K562 (cell line): ENCODE results near the gene NTN3. TPM values are rescaled to one million over a fixed set of nuclear protein-coding genes. Genes with fewer than 3 reads are reported as not detected.

Experiments used
- ATAC-seq: fragments of 200-7000 bp; cut with Tn5 transposase; 3 replicates; pipeline ENCODE4 v1.9.1; 2020; ENCODE audit warnings: moderate library complexity
- BruUV-seq: library from RNA; stranded (reverse); fragments of 400-500 nt; replicated peaks from 2 replicates; lab custom pipeline; 2021; lab: Mats Ljungman, UMichigan
- CTCF ChIA-PET: fragments of 300-600 bp; formaldehyde crosslinking; extraction: SDS; loops from one replicate; lab custom pipeline; 2021; ENCODE audit warnings: low intra/inter-chr PET ratio; lab: Yijun Ruan, JAX
- POLR2A ChIA-PET: fragments of 300-600, 350-650 bp; sonication (Branson Sonifier 250); formaldehyde crosslinking; extraction: SDS; loops from one replicate; lab custom pipeline; 2021; ENCODE audit warnings: antibody characterized with exemption, inconsistent platforms; lab: Yijun Ruan, JAX
- DNase-seq, 4 experiments: peaks; one replicate each; pipeline versions ENCODE4 v3.0.0 to v3.0.0-alpha.2; 2011 to 2018; ENCODE audit warnings: low spot score in 3 of 4, mixed read lengths in 3 of 4; ENCODE audit errors: extremely low read depth in 1 of 4
- FAIRE-seq: peaks from 2 replicates; lab custom pipeline; 2011; peaks lifted over from hg19 to GRCh38; lab: Jason Lieb, UNC
- H2AFZ ChIP-seq: 2 replicates; pipeline ENCODE4 v1.6.0; 2011; ENCODE audit warnings: low read depth, low read length, control low read depth, inconsistent platforms
- H3K27ac ChIP-seq: fragments of 200-600 bp; 3 replicates; pipeline ENCODE4 v1.8.0; 2011; ENCODE audit warnings: low read depth, mild to moderate bottlenecking, control low read depth, inconsistent platforms, low read length, moderate library complexity, mixed read lengths; ENCODE audit errors: extremely low read depth
- H3K27me3 ChIP-seq, 2 experiments: fragments of 300-600 bp in 1 of 2; 2 replicates in 1 of 2; 3 replicates in 1 of 2; pipeline versions ENCODE4 v1.6.0 to v1.8.0; 2011; ENCODE audit warnings: inconsistent platforms in 2 of 2, low read length in 2 of 2, mild to moderate bottlenecking in 1 of 2, mixed read lengths in 1 of 2, moderate library complexity in 1 of 2; ENCODE audit not compliant: control insufficient read depth in 2 of 2, insufficient read depth in 2 of 2
- H3K36me3 ChIP-seq: fragments of 300-600 bp; 3 replicates; pipeline ENCODE4 v1.8.0; 2011; ENCODE audit warnings: mild to moderate bottlenecking, low read length, inconsistent platforms; ENCODE audit not compliant: control insufficient read depth, insufficient read depth
- H3K4me1 ChIP-seq, 2 experiments: fragments of 200-600 bp in 1 of 2; replicated peaks in 1 of 2; 2 replicates in 1 of 2; 3 replicates in 1 of 2; pipeline versions ENCODE4 v1.5.1 to v1.8.0; 2011; ENCODE audit warnings: inconsistent platforms in 2 of 2, low read length in 2 of 2, mild to moderate bottlenecking in 1 of 2, mixed read lengths in 1 of 2, moderate library complexity in 1 of 2; ENCODE audit not compliant: control insufficient read depth in 2 of 2, insufficient read depth in 2 of 2
- H3K4me2 ChIP-seq: 2 replicates; pipeline ENCODE4 v1.6.1; 2011; ENCODE audit warnings: low read length, control low read depth, inconsistent platforms, mixed read lengths; ENCODE audit not compliant: insufficient read depth
- H3K4me3 ChIP-seq: fragments of 200-600 bp; sonication (generic), shearing (Covaris generic); 2 replicates; pipeline ENCODE4 v1.5.1; 2016; ENCODE audit warnings: control low read depth, inconsistent platforms
- H3K79me2 ChIP-seq: fragments of 200-600 bp; 3 replicates; pipeline ENCODE4 v1.8.0; 2011; ENCODE audit warnings: low read length, inconsistent platforms; ENCODE audit not compliant: control insufficient read depth, insufficient read depth
- H3K9ac ChIP-seq, 2 experiments: 2 replicates each; pipeline versions ENCODE4 v1.6.0 to v1.6.1; 2011; ENCODE audit warnings: low read depth in 2 of 2, low read length in 2 of 2, control low read depth in 1 of 2, inconsistent platforms in 1 of 2, mild to moderate bottlenecking in 1 of 2, mixed read lengths in 1 of 2; ENCODE audit not compliant: insufficient read depth in 1 of 2
- H3K9me1 ChIP-seq: one replicate; pipeline ENCODE4 v1.6.0; 2011; ENCODE audit warnings: inconsistent platforms, mild to moderate bottlenecking, low read length, moderate library complexity; ENCODE audit not compliant: control insufficient read depth, insufficient read depth
- H3K9me3 ChIP-seq: replicated peaks from 2 replicates; pipeline ENCODE4 v1.5.1; 2011; ENCODE audit warnings: low read depth, low read length, inconsistent platforms; ENCODE audit not compliant: control insufficient read depth, insufficient read depth
- H4K20me1 ChIP-seq: replicated peaks from 2 replicates; pipeline ENCODE4 v1.6.1; 2011; ENCODE audit warnings: low read length, inconsistent platforms, mixed read lengths; ENCODE audit not compliant: control insufficient read depth, insufficient read depth
- CXXC5 ChIP-seq: fragments of 250-450 bp; sonication (Bioruptor Pico); IDR thresholded peaks from 2 replicates; pipeline ENCODE4 v1.8.0; 2022; ENCODE audit warnings: inconsistent platforms, mild to moderate bottlenecking, moderate library complexity
- FOSL1 ChIP-seq: fragments of 200-800 bp; sonication (Bioruptor generic); conservative IDR thresholded peaks from 2 replicates; pipeline ENCODE4 v1.6.1; 2016; ENCODE audit warnings: missing genetic modification characterization, missing compliant biosample characterization
- POLR2G ChIP-seq: fragments of 200-400 bp; formaldehyde crosslinking; IDR thresholded peaks from 2 replicates; pipeline ENCODE4 v1.6.1; 2017; ENCODE audit warnings: low read depth, mild to moderate bottlenecking, antibody characterized with exemption, low read length, moderate library complexity
- PURB ChIP-seq: sonication (generic); formaldehyde crosslinking; IDR thresholded peaks from 2 replicates; pipeline ENCODE4 v1.9.0; 2021; ENCODE audit warnings: low read depth, mild to moderate bottlenecking, missing genetic modification reagents
- RBFOX2 ChIP-seq: fragments of 200-400 bp; formaldehyde crosslinking; IDR thresholded peaks from 2 replicates; pipeline ENCODE4 v1.6.1; 2017; ENCODE audit warnings: low read depth, mild to moderate bottlenecking, low read length, moderate library complexity
- SNIP1 ChIP-seq: fragments of 450-650 bp; IDR thresholded peaks from 2 replicates; pipeline ENCODE4 v1.7.1; 2017; ENCODE audit warnings: low read depth, mild to moderate bottlenecking
- WGBS: fragments of 100-300 bp; shearing (Covaris generic); methylation state at CpG from one replicate; pipeline ENCODE4 v1.1.6; 2016; ENCODE audit warnings: low coverage, mixed read lengths; ENCODE audit not compliant: insufficient coverage; ENCODE audit errors: missing lambda C conversion rate; 5-methylcytosine and 5-hydroxymethylcytosine counted together
- in situ Hi-C: fragments of 300-500 bp; cut with MboI; formaldehyde crosslinking; loops from 4 replicates; pipeline ENCODE4 v1.15.0; 2018; ENCODE audit warnings: inconsistent platforms, mixed read lengths
- intact Hi-C: fragments of 100-400 bp; cut with micrococcal nuclease; formaldehyde crosslinking; loops from 2 replicates; pipeline ENCODE4 v1.14.2; 2022
- polyA plus RNA-seq, 8 experiments: library from polyadenylated mRNA; depleted of rRNA in 4 of 8; stranded (reverse) in 5 of 8; unstranded in 3 of 8; fragments of >200 nt; fragmentation: Nextera tagmentation in 2 of 8; fragmentation: Illumina TruSeq in 1 of 8; extraction: Ambion mirVana in 2 of 8; extraction: Trizol in 1 of 8; gene quantifications; 2 replicates each; pipeline versions ENCODE4 v1.2.1 to v1.2.3, GENCODE V29; 2011 to 2014; ENCODE audit warnings: inconsistent platforms in 1 of 8, missing spikeins in 1 of 8
- total RNA-seq, 7 experiments: library from RNA; depleted of rRNA in 6 of 7; stranded (reverse); fragments of >200 nt in 6 of 7; fragmentation: Illumina TruSeq in 2 of 7; extraction: Trizol in 2 of 7; gene quantifications; 2 replicates each; pipeline versions ENCODE4 v1.2.1 to v1.2.3, GENCODE V29; 2011 to 2021; ENCODE audit warnings: low replicate concordance in 1 of 7

The NTN3 gene
- total and polyA plus RNA-seq, 9 of the 15 experiments (the other 6 are each of a cell fraction or from before 2014, with no cell fraction given), result not detected

GRCh38 chr16:2460916-2461315 is 10.2 kb upstream of the NTN3 start:
- Histone ChIP-seq H3K9ac (peak overlapping the region; percentile 66 to 97), H3K9me1 (peaks cover 6% of the 10 kb centered on the region), H3K4me1 (peaks cover 13 to 73% of the 10 kb centered on the region in 2 experiments; a peak in 4 of 5 replicates), H3K79me2 (peaks cover 16% of the 10 kb centered on the region), H4K20me1 (peaks cover 2% of the 10 kb centered on the region; the same call in 1 of the 2 replicates), H3K27me3 (no peaks in the 10 kb centered on the region), H2AFZ (no peak overlapping the region), H3K27ac (no peak overlapping the region; the same call in 2 of the 3 replicates), H3K9me3 (no peaks in the 10 kb centered on the region), H3K4me2 (peak overlapping the region; percentile 94), H3K4me3 (peak overlapping the region; percentile 77), H3K36me3 (peaks cover 52% of the 10 kb centered on the region; the same call in 2 of the 3 replicates)
- in situ Hi-C loops, result no loop called here
- TF ChIP-seq PURB (no peak), CXXC5 (CRISPR knock-in tag) (no peak), FOSL1 (no peak)
- DNase-seq (no peak), ATAC-seq (no peak), FAIRE-seq (no peak)
- BruUV-seq, result TSS peak; percentile 39
- WGBS, result 81% methylated on average over 8 of the region's 13 CpGs
- intact Hi-C loops, result no loop called here
- POLR2A ChIA-PET, result interaction anchor here (0.7 to 1.3 kb wide), 3 partner anchors 8 to 26 kb away, joined by 3 to 6 read pairs (median 5); no protein-coding TSS in a partner anchor
- CTCF ChIA-PET, result no interaction called here

- peaks cover 39% of the 10 kb centered on the region; the same call in 2 of the 3 replicates for H3K36me3 ChIP-seq
- ChIA-PET POLR2A (interaction anchor here (0.5 kb wide), 1 partner anchor 22 kb away, joined by 3 read pairs; no protein-coding TSS in a partner anchor), CTCF (no interaction called here)
- no peaks in the 10 kb centered on the region for H3K27me3 ChIP-seq
- H4K20me1 ChIP-seq, result peaks cover 4% of the 10 kb centered on the region; the same call in 1 of the 2 replicates
- peaks cover 16% of the 10 kb centered on the region for H3K79me2 ChIP-seq
- H3K4me2 ChIP-seq, result no peak overlapping the region
- no peak overlapping the region for H3K27ac ChIP-seq
- H3K4me3 ChIP-seq, result no peak overlapping the region
- DNase-seq (no peak), FAIRE-seq (no peak), ATAC-seq (no peak)
- WGBS, result 92% methylated on average over 18 of the region's 23 CpGs
- no peak overlapping the region for H2AFZ ChIP-seq
- TF ChIP-seq POLR2G (peak; percentile 35; the same call in 1 of the 2 replicates), SNIP1 (no peak), RBFOX2 (peak; percentile 47)
- peaks cover 6% of the 10 kb centered on the region for H3K9me1 ChIP-seq
- intact Hi-C loops, result no loop called here
- in situ Hi-C loops, result no loop called here
- BruUV-seq, result no TSS peak
- peaks cover 13 to 78% of the 10 kb centered on the region in 2 experiments; a peak in 4 of 5 replicates for H3K4me1 ChIP-seq
- no peaks in the 10 kb centered on the region for H3K9me3 ChIP-seq
- H3K9ac ChIP-seq, result peak overlapping the region in 1 of 2 experiments; percentile 97; a peak in 2 of 4 replicates
Measured at GRCh38 chr16:2462031-2462866, 8.8 kb upstream of the NTN3 start.
